Activated CD4-positive, alpha-beta T cell treated with anti-CD3 and anti-CD28 coated beads, Interleukin-2, Interleukin-6, amounts not matched to agents 100 ng/mL and 50 ng/mL, durations not matched to agents 16 hours and 8 hours (primary cell): Measurements from ENCODE around the gene NECTIN2.
"Not testable (repeated sequence)": the region's sequence is repeated elsewhere in the genome, so short reads cannot be mapped to it uniquely, and the experiment has no call there.

Experiments
- DNase-seq: peaks from one replicate; pipeline ENCODE4 v3.0.0-alpha.2; 2020

NECTIN2 gene

DNA sequence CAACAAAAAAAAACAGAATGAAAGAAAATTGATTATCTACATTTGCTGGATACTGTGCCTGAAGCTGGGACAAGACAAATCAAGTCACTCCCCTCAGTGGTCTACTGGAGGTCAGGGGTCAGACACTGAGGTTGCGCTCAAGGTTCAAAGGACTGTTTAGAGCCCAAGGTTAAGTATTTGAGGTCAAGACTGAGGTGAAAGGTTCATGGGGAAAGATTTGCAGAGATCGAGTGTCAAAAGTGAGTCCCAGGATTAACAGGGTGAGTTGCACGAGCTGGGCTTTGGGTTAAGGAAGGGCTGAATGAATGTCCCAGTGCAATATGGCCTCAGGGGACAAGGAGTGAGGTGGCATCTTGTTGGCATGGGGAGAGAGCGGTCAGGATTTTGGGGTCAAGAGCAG lies 41.6 kb downstream of the NECTIN2 start:
- no peak for DNase-seq

DNA sequence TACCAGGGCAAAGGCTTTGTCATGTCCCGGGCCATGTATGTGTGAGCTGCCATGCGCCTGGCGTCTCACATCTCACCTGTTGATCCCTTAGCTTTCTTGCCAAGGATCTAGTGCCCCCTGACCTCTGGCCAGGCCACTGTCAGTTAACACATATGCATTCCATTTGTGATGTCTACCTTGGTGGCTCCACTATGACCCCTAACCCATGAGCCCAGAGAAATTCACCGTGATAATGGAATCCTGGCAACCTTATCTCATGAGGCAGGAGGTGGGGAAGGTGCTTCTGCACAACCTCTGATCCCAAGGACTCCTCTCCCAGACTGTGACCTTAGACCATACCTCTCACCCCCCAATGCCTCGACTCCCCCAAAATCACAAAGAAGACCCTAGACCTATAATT lies 42.2 kb downstream of the NECTIN2 start:
- DNase-seq, result not testable (repeated sequence)

DNA sequence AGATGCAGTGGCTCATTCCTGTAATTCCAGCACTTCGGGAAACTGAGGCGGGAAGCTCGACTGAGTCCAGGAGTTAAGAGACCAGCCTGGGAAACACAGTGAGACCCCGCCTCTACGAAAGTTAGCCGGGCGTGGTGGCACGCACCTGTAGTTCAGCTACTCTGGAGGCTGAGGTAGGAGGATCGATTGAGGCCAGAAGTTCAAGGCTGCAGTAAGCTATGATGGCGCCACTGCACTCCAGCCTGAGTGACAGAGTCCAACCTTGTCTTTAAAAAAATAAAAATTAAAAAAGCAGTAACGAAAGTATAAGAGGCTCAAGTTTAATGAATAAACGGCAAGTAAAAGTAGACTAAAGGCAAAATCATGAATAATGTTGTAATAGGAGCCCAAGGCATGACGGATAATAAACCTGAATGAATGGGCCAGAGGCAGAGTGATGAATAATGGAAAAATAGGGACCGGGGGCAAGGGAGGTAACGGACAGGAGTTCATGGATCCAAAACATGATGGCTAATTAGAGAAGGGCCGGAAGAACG lies 43.8 kb downstream of the NECTIN2 start:
- DNase-seq, result no peak

DNA sequence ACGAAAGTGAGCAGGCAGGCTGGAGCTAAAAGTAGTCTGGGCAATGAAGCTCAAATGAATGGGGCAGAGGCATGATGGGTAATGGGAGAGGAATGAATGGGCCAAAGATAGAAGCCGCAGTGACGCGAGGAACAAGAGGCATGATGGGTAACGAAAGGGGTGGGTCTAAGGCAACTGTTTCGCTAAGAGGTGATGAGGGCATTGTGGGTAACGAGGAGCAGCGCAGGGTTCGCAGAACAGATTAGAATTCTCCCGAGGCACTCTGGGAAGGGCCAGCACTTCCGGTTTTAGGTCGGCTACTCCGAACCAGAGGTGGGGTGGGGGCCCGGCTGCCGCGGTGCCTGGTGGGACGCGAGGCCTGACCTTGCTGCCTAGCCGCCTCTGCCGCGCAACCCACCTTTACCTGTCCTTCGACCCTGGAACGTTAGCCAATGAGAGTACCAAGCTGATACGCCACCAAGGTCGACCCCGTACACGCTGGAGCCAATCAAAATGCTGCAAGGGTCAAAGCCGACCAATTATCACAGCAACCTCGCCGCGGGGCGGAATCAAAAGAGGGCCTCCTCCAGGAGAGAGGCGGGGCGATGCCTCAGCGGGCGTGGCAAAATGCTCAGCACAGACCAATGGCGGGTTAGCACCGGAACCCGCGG lies 44.4 kb downstream of the NECTIN2 start:
- DNase-seq, result peak; percentile 100

DNA sequence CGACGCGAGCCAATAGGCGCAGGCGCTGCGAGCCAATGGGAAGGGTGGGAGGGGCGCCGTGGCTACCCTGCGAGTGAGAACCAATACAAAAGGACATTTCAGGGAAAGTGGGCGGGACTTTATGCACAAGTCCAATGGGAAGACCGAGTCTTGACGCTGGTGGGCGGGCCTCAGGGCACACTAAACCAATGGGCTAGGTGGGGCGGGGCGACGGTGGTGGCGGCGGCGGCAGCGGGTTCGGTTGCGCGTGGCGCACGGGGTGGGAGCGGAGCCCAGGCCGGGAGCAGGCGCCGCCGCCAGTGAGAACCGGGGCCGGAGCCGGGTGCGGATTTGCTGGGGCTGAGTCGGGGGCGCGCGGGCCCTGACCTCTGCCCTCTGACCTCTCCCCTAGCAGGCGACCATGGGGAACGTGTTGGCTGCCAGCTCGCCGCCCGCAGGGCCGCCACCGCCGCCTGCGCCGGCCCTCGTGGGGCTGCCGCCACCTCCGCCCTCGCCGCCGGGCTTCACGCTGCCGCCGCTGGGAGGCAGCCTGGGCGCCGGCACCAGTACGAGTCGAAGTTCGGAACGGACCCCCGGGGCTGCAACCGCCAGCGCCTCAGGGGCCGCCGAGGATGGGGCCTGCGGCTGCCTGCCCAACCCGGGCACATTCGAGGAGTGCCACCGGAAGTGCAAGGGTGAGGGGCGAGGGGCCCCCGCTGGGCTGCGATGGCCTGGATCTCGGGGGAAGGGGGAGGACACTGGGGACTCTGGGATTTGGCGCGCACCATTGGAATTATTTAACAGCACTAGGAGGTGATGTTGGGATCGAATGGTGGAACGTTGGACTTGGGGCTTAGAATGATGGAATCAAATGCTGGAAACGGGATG lies 45.2 kb downstream of the NECTIN2 start, which contains the start of gene TOMM40:
Gene TOMM40, plus strand, starts transcription at position 239 of the 867 bp plus-strand sequence. Its CDS starts 162 bp downstream, at position 401.
- peak; percentile 35 for DNase-seq

DNA sequence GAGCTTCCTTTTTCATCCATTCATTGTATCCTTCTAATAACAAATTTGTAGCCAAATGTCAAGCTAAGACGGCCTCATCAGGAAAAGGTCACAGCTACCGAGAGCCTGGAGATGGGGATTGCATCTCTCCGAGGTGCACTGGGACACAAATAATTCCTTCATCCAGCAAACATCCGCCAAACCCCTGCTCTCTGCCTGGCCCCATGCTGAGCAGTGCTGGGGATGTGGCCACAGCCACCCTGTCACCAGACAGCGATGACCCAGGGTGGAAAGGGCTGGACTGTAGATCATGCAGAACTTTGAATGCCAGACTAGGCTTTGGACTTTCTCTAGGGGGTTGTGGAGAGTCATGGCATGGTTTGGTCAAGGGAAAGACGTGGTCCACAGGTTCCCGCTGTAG lies 46.8 kb downstream of the NECTIN2 start:
- DNase-seq, result no peak

DNA sequence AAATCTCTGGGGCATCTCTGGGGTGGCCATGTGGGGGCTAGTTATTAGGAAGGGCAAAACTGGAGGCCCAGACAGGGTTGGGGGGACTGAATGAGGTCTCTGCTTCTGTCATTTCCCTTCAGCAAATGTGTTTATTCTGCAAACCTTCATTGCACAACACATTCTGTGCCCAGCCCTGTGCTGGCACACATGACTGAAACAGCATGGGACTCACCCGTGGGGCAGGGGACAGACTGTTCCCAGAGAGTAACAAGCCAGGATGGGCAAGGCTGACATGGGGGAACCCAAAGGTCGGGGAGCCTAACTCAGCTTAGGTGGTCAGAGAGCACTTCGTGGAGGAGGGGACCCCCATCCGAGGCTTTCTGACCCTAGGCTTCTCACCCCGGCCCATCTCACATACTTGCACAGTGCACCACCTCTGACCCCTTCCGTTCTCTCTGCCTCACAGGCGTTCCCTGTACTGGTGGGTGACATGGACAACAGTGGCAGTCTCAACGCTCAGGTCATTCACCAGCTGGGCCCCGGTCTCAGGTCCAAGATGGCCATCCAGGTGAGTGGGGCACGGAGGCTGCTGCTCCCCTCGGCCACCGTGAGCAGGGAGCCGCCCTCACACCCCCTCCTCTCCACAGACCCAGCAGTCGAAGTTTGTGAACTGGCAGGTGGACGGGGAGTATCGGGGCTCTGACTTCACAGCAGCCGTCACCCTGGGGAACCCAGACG lies 47.4 kb downstream of the NECTIN2 start:
- no peak for DNase-seq

DNA sequence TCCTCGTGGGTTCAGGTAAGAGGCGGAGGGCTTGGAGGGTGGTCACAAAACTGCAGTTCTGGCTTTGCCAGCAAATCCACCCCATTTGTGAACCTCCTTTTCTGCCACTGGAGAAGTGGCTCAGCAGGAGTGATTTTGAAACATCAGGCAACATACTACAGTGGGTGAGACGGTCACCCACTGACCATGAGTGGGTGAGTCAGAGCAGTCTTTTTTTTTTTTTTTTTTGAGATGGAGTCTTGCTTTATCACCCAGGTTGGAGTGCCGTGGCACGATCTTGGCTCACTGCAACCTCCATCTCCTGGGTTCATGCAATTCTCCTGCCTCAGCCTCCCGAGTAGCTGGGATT lies 47.9 kb downstream of the NECTIN2 start:
- DNase-seq, result no peak

DNA sequence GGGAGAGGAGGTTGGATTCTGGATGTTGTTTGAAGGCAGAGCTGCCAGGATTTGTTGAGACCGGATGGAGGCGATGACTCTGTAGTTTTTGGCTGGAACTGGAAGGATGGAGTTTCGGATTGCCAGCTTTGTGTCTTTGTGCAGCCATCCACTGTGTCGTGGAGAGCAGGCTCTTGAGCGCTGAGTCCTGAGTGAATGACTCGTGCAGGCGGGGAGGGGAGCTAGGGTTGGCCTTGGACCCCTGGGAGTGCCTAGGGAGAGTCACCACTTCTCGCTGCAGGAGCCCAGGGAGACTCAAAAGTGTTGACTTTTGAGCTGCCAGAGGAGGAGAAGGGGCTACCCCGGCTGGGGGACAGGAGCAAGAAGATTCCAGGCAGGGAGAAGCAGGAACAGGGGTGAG lies 48.8 kb downstream of the NECTIN2 start:
- no peak for DNase-seq

DNA sequence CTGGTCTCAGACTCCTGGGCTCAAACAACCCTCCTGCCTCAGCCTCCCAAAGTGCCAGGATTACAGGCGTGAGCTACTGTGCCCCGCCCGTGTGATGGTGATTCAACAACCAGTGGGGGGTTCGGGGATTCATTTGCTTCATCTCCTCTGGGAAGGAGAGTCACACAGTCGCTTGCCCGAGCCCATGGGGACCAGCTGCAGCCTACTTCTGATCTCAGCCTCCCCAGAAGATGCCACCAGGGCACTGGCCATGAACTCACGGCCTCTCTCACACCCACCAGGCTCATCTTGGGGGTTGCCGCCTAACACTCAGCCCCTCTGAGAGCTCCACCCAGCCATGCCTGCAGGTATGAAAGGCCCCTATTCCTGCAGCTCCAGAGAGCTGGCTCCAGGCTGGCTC lies 51.7 kb downstream of the NECTIN2 start:
- DNase-seq, result no peak

DNA sequence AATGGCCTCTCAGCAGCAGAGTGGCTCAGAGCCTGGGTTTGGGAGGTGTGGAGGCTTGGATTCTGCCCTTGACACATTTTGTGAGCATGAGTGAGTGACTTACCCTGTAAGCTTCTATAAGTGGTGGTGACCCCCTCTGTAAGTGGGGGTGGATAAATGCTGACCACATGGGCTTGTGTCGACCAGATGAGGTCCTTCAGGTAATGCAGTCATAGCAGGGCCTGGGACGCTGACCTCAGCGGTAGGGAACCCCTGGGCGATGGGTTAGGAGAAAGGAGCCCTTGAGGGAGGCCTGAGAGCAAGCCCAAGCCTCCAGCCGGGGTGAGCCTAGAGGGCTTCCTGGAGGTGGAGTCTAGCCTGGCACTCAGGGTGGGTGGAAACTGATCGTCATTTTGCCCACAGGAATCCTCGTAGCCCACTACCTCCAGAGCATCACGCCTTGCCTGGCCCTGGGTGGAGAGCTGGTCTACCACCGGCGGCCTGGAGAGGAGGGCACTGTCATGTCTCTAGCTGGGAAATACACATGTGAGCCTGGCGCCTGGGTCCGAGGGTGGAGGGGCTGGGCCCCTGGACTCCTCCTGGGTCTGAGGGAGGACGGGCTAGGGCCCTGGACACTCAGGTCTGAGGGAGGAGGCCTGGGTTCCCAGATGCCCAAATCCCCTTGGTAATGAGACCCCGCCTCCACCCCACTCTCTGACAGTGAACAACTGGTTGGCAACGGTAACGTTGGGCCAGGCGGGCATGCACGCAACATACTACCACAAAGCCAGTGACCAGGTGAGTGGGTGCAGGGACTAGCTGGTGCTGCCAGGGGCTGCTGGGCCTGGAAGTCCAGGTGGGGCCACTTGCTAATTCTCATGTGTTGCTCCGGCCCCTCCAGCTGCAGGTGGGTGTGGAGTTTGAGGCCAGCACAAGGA lies 54.5 kb downstream of the NECTIN2 start:
- no peak for DNase-seq

DNA sequence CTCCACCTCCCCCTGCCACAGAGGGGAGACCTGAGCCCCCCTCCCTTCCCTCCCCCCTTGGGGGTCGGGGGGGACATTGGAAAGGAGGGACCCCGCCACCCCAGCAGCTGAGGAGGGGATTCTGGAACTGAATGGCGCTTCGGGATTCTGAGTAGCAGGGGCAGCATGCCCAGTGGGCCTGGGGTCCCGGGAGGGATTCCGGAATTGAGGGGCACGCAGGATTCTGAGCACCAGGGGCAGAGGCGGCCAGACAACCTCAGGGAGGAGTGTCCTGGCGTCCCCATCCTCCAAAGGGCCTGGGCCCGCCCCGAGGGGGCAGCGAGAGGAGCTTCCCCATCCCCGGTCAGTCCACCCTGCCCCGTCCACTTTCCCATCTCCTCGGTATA lies 57.1 kb downstream of the NECTIN2 start:
- DNase-seq, result no peak

DNA sequence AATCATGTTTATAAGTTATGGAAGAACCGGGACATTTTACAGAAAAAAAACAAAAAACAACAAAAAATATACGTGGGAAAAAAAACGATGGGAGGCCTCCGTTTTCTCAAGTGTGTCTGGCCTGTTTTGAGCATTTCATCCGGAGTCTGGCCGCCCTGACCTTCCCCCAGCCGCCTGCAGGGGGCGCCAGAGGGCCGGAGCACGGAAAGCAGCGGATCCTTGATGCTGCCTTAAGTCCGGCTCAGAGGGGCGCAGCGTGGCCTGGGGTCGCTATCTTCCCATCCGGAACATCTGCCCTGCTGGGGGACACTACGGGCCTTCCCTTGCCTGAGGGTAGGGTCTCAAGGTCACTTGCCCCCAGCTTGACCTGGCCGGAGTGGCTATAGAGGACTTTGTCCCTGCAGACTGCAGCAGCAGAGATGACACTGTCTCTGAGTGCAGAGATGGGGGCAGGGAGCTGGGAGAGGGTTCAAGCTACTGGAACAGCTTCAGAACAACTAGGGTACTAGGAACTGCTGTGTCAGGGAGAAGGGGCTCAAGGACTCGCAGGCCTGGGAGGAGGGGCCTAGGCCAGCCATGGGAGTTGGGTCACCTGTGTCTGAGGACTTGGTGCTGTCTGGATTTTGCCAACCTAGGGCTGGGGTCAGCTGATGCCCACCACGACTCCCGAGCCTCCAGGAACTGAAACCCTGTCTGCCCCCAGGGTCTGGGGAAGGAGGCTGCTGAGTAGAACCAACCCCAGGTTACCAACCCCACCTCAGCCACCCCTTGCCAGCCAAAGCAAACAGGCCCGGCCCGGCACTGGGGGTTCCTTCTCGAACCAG lies 57.7 kb downstream of the NECTIN2 start:
- peak; percentile 85 for DNase-seq

DNA sequence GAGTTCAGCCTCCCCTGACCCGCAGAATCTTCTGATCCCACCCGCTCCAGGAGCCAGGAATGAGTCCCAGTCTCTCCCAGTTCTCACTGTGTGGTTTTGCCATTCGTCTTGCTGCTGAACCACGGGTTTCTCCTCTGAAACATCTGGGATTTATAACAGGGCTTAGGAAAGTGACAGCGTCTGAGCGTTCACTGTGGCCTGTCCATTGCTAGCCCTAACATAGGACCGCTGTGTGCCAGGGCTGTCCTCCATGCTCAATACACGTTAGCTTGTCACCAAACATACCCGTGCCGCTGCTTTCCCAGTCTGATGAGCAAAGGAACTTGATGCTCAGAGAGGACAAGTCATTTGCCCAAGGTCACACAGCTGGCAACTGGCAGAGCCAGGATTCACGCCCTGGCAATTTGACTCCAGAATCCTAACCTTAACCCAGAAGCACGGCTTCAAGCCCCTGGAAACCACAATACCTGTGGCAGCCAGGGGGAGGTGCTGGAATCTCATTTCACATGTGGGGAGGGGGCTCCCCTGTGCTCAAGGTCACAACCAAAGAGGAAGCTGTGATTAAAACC lies 58.4 kb downstream of the NECTIN2 start:
- DNase-seq, result peak; percentile 15

DNA sequence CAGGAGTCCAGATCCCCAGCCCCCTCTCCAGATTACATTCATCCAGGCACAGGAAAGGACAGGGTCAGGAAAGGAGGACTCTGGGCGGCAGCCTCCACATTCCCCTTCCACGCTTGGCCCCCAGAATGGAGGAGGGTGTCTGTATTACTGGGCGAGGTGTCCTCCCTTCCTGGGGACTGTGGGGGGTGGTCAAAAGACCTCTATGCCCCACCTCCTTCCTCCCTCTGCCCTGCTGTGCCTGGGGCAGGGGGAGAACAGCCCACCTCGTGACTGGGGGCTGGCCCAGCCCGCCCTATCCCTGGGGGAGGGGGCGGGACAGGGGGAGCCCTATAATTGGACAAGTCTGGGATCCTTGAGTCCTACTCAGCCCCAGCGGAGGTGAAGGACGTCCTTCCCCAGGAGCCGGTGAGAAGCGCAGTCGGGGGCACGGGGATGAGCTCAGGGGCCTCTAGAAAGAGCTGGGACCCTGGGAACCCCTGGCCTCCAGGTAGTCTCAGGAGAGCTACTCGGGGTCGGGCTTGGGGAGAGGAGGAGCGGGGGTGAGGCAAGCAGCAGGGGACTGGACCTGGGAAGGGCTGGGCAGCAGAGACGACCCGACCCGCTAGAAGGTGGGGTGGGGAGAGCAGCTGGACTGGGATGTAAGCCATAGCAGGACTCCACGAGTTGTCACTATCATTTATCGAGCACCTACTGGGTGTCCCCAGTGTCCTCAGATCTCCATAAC lies 59.5 kb downstream of the NECTIN2 start, which contains the start of gene APOE:
Gene APOE, plus strand, starts transcription at position 360 of the 724 bp plus-strand sequence. CDS start 829 bp downstream, outside the sequence.
- no peak for DNase-seq

DNA sequence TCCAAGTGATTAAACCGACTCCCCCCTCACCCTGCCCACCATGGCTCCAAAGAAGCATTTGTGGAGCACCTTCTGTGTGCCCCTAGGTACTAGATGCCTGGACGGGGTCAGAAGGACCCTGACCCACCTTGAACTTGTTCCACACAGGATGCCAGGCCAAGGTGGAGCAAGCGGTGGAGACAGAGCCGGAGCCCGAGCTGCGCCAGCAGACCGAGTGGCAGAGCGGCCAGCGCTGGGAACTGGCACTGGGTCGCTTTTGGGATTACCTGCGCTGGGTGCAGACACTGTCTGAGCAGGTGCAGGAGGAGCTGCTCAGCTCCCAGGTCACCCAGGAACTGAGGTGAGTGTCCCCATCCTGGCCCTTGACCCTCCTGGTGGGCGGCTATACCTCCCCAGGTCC lies 61.5 kb downstream of the NECTIN2 start:
- no peak for DNase-seq

DNA sequence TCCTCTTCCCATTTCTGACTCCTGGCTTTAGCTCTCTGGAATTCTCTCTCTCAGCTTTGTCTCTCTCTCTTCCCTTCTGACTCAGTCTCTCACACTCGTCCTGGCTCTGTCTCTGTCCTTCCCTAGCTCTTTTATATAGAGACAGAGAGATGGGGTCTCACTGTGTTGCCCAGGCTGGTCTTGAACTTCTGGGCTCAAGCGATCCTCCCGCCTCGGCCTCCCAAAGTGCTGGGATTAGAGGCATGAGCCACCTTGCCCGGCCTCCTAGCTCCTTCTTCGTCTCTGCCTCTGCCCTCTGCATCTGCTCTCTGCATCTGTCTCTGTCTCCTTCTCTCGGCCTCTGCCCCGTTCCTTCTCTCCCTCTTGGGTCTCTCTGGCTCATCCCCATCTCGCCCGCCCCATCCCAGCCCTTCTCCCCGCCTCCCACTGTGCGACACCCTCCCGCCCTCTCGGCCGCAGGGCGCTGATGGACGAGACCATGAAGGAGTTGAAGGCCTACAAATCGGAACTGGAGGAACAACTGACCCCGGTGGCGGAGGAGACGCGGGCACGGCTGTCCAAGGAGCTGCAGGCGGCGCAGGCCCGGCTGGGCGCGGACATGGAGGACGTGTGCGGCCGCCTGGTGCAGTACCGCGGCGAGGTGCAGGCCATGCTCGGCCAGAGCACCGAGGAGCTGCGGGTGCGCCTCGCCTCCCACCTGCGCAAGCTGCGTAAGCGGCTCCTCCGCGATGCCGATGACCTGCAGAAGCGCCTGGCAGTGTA lies 62.2 kb downstream of the NECTIN2 start:
- no peak for DNase-seq

DNA sequence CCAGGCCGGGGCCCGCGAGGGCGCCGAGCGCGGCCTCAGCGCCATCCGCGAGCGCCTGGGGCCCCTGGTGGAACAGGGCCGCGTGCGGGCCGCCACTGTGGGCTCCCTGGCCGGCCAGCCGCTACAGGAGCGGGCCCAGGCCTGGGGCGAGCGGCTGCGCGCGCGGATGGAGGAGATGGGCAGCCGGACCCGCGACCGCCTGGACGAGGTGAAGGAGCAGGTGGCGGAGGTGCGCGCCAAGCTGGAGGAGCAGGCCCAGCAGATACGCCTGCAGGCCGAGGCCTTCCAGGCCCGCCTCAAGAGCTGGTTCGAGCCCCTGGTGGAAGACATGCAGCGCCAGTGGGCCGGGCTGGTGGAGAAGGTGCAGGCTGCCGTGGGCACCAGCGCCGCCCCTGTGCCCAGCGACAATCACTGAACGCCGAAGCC lies 62.8 kb downstream of the NECTIN2 start:
- DNase-seq, result no peak

DNA sequence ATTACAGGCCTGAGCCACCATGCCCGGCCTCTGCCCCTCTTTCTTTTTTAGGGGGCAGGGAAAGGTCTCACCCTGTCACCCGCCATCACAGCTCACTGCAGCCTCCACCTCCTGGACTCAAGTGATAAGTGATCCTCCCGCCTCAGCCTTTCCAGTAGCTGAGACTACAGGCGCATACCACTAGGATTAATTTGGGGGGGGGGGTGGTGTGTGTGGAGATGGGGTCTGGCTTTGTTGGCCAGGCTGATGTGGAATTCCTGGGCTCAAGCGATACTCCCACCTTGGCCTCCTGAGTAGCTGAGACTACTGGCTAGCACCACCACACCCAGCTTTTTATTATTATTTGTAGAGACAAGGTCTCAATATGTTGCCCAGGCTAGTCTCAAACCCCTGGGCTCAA lies 63.7 kb downstream of the NECTIN2 start:
- DNase-seq, result no peak
